GM12874 (cell line): ENCODE results near the gene MLKL.

Source experiments
- CTCF ChIP-seq: IDR thresholded peaks from 2 replicates; pipeline ENCODE4 v1.5.1; 2011; ENCODE audit warnings: low read depth, mild to moderate bottlenecking, control low read depth, low read length, moderate library complexity; ENCODE audit not compliant: insufficient read depth

Gene MLKL

GRCh38 chr16:74667255-74667700 is 33.4 kb downstream of the MLKL start:
- no peak for TF ChIP-seq CTCF

- TF ChIP-seq CTCF = no peak
These were observed 34.0 kb downstream of the MLKL start, which contains the start of gene RFWD3 for GRCh38 chr16:74666425-74667254. Gene RFWD3 (minus strand): TSS chr16:74666877. CDS start chr16:74661449, 5,428 bp downstream.

GRCh38 chr16:74666010-74666421 is 34.6 kb downstream of the MLKL start:
- no peak for TF ChIP-seq CTCF

GRCh38 chr16:74661064-74661463 is 39.6 kb downstream of the MLKL start:
- TF ChIP-seq CTCF = no peak

- TF ChIP-seq CTCF = no peak
These were observed 40.3 kb downstream of the MLKL start for GRCh38 chr16:74660383-74660782.

GRCh38 chr16:74659041-74659440 is 41.6 kb downstream of the MLKL start:
- TF ChIP-seq CTCF = no peak

- TF ChIP-seq CTCF = no peak
These were observed 42.6 kb downstream of the MLKL start for GRCh38 chr16:74657870-74658642.
